ENCODE results near the gene RDH13.

DNA sequence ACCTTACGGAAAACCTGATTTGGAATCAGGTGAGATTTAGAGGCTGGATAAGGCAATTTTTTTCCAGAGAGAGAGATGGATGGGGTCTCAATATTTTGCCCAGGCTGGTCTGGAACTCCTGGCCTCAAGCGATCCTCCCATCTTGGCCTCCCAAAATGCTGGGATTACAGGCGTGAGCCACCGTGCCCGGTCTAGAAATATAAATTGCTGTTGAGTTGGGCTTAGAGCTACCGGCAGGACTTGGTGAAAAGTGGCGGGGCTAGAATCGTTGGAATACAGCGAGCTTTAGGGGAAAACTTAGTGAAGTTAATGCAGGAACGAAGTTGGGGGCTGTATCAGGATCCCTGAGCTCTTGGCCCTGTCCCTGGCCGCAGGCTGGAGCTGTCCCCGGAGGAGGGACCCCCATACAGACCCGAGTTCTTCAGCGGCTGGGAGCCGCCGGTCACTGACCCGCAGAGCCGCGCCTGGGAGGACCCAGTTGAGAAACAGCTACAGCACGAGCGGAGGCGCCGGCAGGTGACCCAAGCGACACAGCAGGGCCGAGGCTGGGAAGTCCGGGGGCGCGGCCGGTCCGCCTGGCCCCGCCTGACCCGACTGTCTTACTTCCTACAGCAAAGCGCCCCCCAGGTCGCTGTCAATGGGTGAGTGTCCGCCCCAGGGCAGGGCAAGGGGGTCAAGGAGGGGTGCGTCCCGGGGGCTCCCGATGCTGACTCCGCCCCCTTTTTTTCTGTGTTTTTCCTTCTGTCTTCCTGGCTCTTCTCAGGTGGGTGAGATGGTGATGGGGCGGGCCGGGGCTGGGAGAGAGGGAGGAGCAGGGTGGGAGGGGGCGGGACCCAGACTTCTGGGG is 20.3 kb upstream of the RDH13 start:
- no peak for TF ChIP-seq POLR2AphosphoS5 (IDR thresholded peaks at IDR 0.05; ENCODE audit: low read depth, low read length)
- no peak for TF ChIP-seq POLR2A (IDR thresholded peaks at IDR 0.05; ENCODE audit: low read depth, low read length)

Measured in GM12892 (cell line).